Lower leg skin (tissue), 4 donors: ENCODE data around the gene DEDD2. TPM values are rescaled to one million over a fixed set of nuclear protein-coding genes. Genes with fewer than 3 reads are reported as not detected.

Source experiments
- DNase-seq, 2 donors: peaks; one replicate each; pipeline ENCODE4 v3.0.0-alpha.2; 2019; ENCODE audit warnings: low spot score in 2 of 2
- H3K4me3 ChIP-seq: fragments of 200-600 bp; sonication (generic); 2 replicates; pipeline ENCODE4 v1.5.1; 2017; ENCODE audit warnings: mild to moderate bottlenecking, low read depth; ENCODE audit not compliant: poor library complexity, severe bottlenecking
- CTCF ChIP-seq, 3 donors: fragments of 450-650 bp; IDR thresholded peaks; one replicate each; pipeline ENCODE4 v1.5.1; 2016; ENCODE audit warnings: antibody characterized with exemption in 3 of 3, mild to moderate bottlenecking in 3 of 3, moderate library complexity in 2 of 3
- POLR2A ChIP-seq, 2 donors: fragments of 450-650 bp; IDR thresholded peaks; one replicate each; pipeline ENCODE4 v1.6.1; 2016 to 2017; ENCODE audit warnings: antibody characterized with exemption in 2 of 2, mild to moderate bottlenecking in 1 of 2, moderate library complexity in 1 of 2
- WGBS, 2 donors: methylation state at CpG; one replicate each; pipeline ENCODE4 v1.1.5; 2018; 5-methylcytosine and 5-hydroxymethylcytosine counted together
- intact Hi-C: fragments of 100-400 bp; cut with DNase I; formaldehyde crosslinking; loops from one replicate; pipeline ENCODE4 v1.15.0; 2023; ENCODE audit warnings: low total_unique reads
- total RNA-seq, 4 donors: library from RNA; depleted of rRNA; stranded (reverse); fragments of >200 nt; gene quantifications; one replicate each; pipeline ENCODE4 v1.1.0, GENCODE V29; 2016

The DEDD2 gene
- total RNA-seq, 4 donors from 2014 or later: 82.9 to 135 (median 93.5) TPM

- H3K4me3 ChIP-seq: no peak overlapping the region
- 59 to 68% methylated on average over 8 of the region's 8 CpGs for WGBS, 2 donors
- no peak for TF ChIP-seq POLR2A (IDR thresholded peaks at IDR 0.05)
- TF ChIP-seq CTCF (IDR thresholded peaks at IDR 0.05): no peak
- no peak for DNase-seq
- intact Hi-C loops: loop anchor here (10.0 kb wide), 1 partner anchor 95 kb away; the partner anchor contains the start of gene POU2F2
These were observed 12.4 kb upstream of the DEDD2 start for GRCh38 chr19:42229855-42230351.

- intact Hi-C loops: no loop called here
- no peak for TF ChIP-seq POLR2A (IDR thresholded peaks at IDR 0.05)
- TF ChIP-seq CTCF (IDR thresholded peaks at IDR 0.05): no peak
- no peak overlapping the region for H3K4me3 ChIP-seq
- no peak for DNase-seq
- WGBS, 2 donors: 72 to 81% methylated on average over 4 of the region's 4 CpGs
These were observed 11.9 kb upstream of the DEDD2 start for GRCh38 chr19:42229301-42229854.

GRCh38 chr19:42228641-42229040 is 11.2 kb upstream of the DEDD2 start:
- H3K4me3 ChIP-seq: no peak overlapping the region
- 78 to 81% methylated on average over 4 of the region's 4 CpGs for WGBS, 2 donors
- TF ChIP-seq CTCF (IDR thresholded peaks at IDR 0.05) (no peak), POLR2A (IDR thresholded peaks at IDR 0.05) (no peak)
- intact Hi-C loops: no loop called here
- no peak for DNase-seq

GRCh38 chr19:42226886-42227285 is 9.4 kb upstream of the DEDD2 start:
- intact Hi-C loops: no loop called here
- H3K4me3 ChIP-seq: no peak overlapping the region
- 63 to 71% methylated on average over 1 of the region's 1 CpG for whole genome bisulfite sequencing, 2 donors
- TF ChIP-seq POLR2A (IDR thresholded peaks at IDR 0.05): no peak
- no peak for TF ChIP-seq CTCF (IDR thresholded peaks at IDR 0.05)
- DNase-seq: no peak

- no peak for TF ChIP-seq CTCF (IDR thresholded peaks at IDR 0.05)
- no peak for TF ChIP-seq POLR2A (IDR thresholded peaks at IDR 0.05)
- 94 to 96% methylated on average over 31 to 33 of the region's 33 CpGs for WGBS, 2 donors
- intact Hi-C loops: no loop called here
- DNase-seq: no peak
- no peak overlapping the region for H3K4me3 ChIP-seq
These were observed 8.3 kb upstream of the DEDD2 start for GRCh38 chr19:42225718-42226292.
